ENCODE results near the gene KRT35.

Gene KRT35

GRCh38 chr17:41481036-41481435 lies at the start of gene KRT35:
TSS of gene KRT35 (minus strand) at chr17:41481151. CDS start at chr17:41481097, 54 bp downstream.
- no peak for DNase-seq (ENCODE audit: low spot score)

GRCh38 chr17:41530062-41531048 lies 49.4 kb upstream of the KRT35 start:
- peak; percentile 70 for DNase-seq (ENCODE audit: low spot score)

- no peak for DNase-seq (ENCODE audit: low spot score)
Observed at GRCh38 chr17:41529491-41529915, 48.6 kb upstream of the KRT35 start.

- no peak for DNase-seq (ENCODE audit: low spot score)
Observed at GRCh38 chr17:41528959-41529353, 48.0 kb upstream of the KRT35 start.

- no peak for DNase-seq (ENCODE audit: low spot score)
Observed at GRCh38 chr17:41527063-41528023, 46.4 kb upstream of the KRT35 start.

GRCh38 chr17:41524261-41524660 lies 43.3 kb upstream of the KRT35 start:
- DNase-seq (ENCODE audit: low spot score), result no peak

GRCh38 chr17:41523787-41524186 lies 42.8 kb upstream of the KRT35 start:
- DNase-seq (ENCODE audit: low spot score), result no peak

GRCh38 chr17:41523225-41523593 lies 42.3 kb upstream of the KRT35 start:
- no peak for DNase-seq (ENCODE audit: low spot score)

- no peak for DNase-seq (ENCODE audit: low spot score)
Observed at GRCh38 chr17:41522301-41523224, 41.6 kb upstream of the KRT35 start.

- DNase-seq (ENCODE audit: low spot score), result peak; percentile 48
Observed at GRCh38 chr17:41521574-41522261, 40.8 kb upstream of the KRT35 start.

GRCh38 chr17:41520821-41521521 lies 40.0 kb upstream of the KRT35 start:
- no peak for DNase-seq (ENCODE audit: low spot score)

GRCh38 chr17:41519501-41520224 lies 38.7 kb upstream of the KRT35 start:
- DNase-seq (ENCODE audit: low spot score), result no peak

- no peak for DNase-seq (ENCODE audit: low spot score)
Observed at GRCh38 chr17:41518789-41519449, 38.0 kb upstream of the KRT35 start, which contains the start of gene KRT15. TSS of gene KRT15 (minus strand) at chr17:41518890. CDS start at chr17:41518827, 63 bp downstream.

GRCh38 chr17:41518031-41518430 lies 37.1 kb upstream of the KRT35 start:
- DNase-seq (ENCODE audit: low spot score), result no peak

GRCh38 chr17:41516830-41517283 lies 35.9 kb upstream of the KRT35 start:
- no peak for DNase-seq (ENCODE audit: low spot score)

GRCh38 chr17:41516147-41516829 lies 35.3 kb upstream of the KRT35 start:
- DNase-seq (ENCODE audit: low spot score), result no peak

GRCh38 chr17:41513168-41513547 lies 32.2 kb upstream of the KRT35 start:
- DNase-seq (ENCODE audit: low spot score), result no peak

GRCh38 chr17:41512546-41513167 lies 31.7 kb upstream of the KRT35 start:
- no peak for DNase-seq (ENCODE audit: low spot score)

Measured in COLO829 (cell line).